HG02623 (cell line): ENCODE measurements around the gene SKP1.
"Not testable (repeated sequence)": the region's sequence is repeated elsewhere in the genome, so short reads cannot be mapped to it uniquely, and the experiment has no call there.

Experiments
- ATAC-seq: cut with Tn5 transposase; IDR thresholded peaks from one replicate; pipeline ENCODE4 v1.9.1; 2021; ENCODE audit warnings: moderate library complexity; ENCODE audit not compliant: unreplicated experiment

The SKP1 gene

GRCh38 chr5:134176511-134177368 is at the start of gene SKP1:
Gene SKP1, minus strand, starts transcription at chr5:134176950. Its CDS starts 2,928 bp downstream, at chr5:134174022.
- peak; percentile 78 for ATAC-seq

- ATAC-seq = peak; percentile 78
These were observed 49.2 kb upstream of the SKP1 start, which contains the start of gene PPP2CA for GRCh38 chr5:134225780-134226440. Gene PPP2CA, minus strand, starts transcription at chr5:134226073. Its CDS starts 212 bp downstream, at chr5:134225861.

- peak; percentile 21 for ATAC-seq
These were observed 48.4 kb upstream of the SKP1 start for GRCh38 chr5:134224888-134225779.

- no peak for ATAC-seq
These were observed 46.9 kb upstream of the SKP1 start for GRCh38 chr5:134223406-134224248.

- ATAC-seq = not testable (repeated sequence)
These were observed 44.9 kb upstream of the SKP1 start for GRCh38 chr5:134221690-134222089.

- no peak for ATAC-seq
These were observed 39.0 kb upstream of the SKP1 start for GRCh38 chr5:134215757-134216156.

- ATAC-seq = not testable (repeated sequence)
These were observed 34.7 kb upstream of the SKP1 start for GRCh38 chr5:134211263-134212031.

GRCh38 chr5:134209477-134210245 is 32.9 kb upstream of the SKP1 start:
- no peak for ATAC-seq

- ATAC-seq = no peak
These were observed 30.9 kb upstream of the SKP1 start for GRCh38 chr5:134207696-134208095.

GRCh38 chr5:134206627-134207160 is 29.9 kb upstream of the SKP1 start:
- no peak for ATAC-seq

- ATAC-seq = no peak
These were observed 27.8 kb upstream of the SKP1 start for GRCh38 chr5:134204575-134204974.

GRCh38 chr5:134203630-134204029 is 26.9 kb upstream of the SKP1 start:
- ATAC-seq = no peak

- no peak for ATAC-seq
These were observed 18.9 kb upstream of the SKP1 start for GRCh38 chr5:134195666-134196065.

- no peak for ATAC-seq
These were observed 12.3 kb upstream of the SKP1 start for GRCh38 chr5:134189031-134189430.

GRCh38 chr5:134188092-134188491 is 11.3 kb upstream of the SKP1 start:
- ATAC-seq = no peak

- peak; percentile 61 for ATAC-seq
These were observed 7.7 kb upstream of the SKP1 start for GRCh38 chr5:134184155-134185135.

- no peak for ATAC-seq
These were observed 6.7 kb upstream of the SKP1 start for GRCh38 chr5:134183481-134183880.
